ENCODE data around the gene NUP43. TPM values are rescaled to one million over a fixed set of nuclear protein-coding genes. Genes with fewer than 3 reads are reported as not detected.
"Not testable (repeated sequence)": the region's sequence is repeated elsewhere in the genome, so short reads cannot be mapped to it uniquely, and the experiment has no call there.

Gene NUP43
- total RNA-seq, 1 donor from 2014 or later = 28.1 TPM

DNA sequence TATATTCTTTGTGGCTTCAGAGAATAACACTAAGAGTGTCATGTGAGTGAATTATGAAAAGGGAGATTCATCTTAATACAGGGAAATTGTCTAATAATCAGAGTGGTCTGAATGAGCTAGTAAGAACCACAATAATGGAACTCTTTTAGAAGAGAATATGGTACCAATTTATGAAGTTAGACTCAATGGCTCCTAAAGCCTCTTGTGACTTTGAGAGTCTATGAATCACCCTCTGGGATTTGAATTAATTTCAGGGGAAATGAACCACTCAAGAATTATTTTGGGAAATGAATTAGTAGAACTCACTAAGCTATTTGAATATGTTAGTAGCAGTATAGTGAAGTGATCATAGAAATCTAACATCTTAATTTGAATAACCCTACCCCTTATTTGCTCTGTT lies 17.5 kb upstream of the NUP43 start:
- H3K9me3 Mint-ChIP-seq (ENCODE audit: low read depth) = peaks cover 5% of the 10 kb centered on the region
- no peak overlapping the region for H3K4me3 Mint-ChIP-seq (ENCODE audit: unreplicated experiment)
- TF ChIP-seq, protein P1, sequence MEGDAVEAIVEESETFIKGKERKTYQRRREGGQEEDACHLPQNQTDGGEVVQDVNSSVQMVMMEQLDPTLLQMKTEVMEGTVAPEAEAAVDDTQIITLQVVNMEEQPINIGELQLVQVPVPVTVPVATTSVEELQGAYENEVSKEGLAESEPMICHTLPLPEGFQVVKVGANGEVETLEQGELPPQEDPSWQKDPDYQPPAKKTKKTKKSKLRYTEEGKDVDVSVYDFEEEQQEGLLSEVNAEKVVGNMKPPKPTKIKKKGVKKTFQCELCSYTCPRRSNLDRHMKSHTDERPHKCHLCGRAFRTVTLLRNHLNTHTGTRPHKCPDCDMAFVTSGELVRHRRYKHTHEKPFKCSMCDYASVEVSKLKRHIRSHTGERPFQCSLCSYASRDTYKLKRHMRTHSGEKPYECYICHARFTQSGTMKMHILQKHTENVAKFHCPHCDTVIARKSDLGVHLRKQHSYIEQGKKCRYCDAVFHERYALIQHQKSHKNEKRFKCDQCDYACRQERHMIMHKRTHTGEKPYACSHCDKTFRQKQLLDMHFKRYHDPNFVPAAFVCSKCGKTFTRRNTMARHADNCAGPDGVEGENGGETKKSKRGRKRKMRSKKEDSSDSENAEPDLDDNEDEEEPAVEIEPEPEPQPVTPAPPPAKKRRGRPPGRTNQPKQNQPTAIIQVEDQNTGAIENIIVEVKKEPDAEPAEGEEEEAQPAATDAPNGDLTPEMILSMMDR (IDR thresholded peaks at IDR 0.05) = no peak
- no peaks in the 10 kb centered on the region for H3K27me3 Mint-ChIP-seq (ENCODE audit: low read depth)
- peak overlapping the region; percentile 57 for H3K27ac Mint-ChIP-seq (ENCODE audit: unreplicated experiment)
- H3K4me1 Mint-ChIP-seq (ENCODE audit: low read depth) = peaks cover 22% of the 10 kb centered on the region
- DNase-seq (ENCODE audit: low spot score) = no peak
- H3K36me3 Mint-ChIP-seq (ENCODE audit: low read depth) = peaks cover 18% of the 10 kb centered on the region

- Mint-ChIP-seq H3K4me1 (ENCODE audit: low read depth) (peaks cover 10% of the 10 kb centered on the region), H3K4me3 (ENCODE audit: unreplicated experiment) (no peak overlapping the region)
- TF ChIP-seq, protein P1 (IDR thresholded peaks at IDR 0.05) = no peak
These were observed 15.1 kb upstream of the NUP43 start for GRCh38 chr6:149761438-149761837.

GRCh38 chr6:149756261-149756636 lies 9.9 kb upstream of the NUP43 start:
- Mint-ChIP-seq H3K27me3 (ENCODE audit: low read depth) (no peaks in the 10 kb centered on the region), H3K27ac (ENCODE audit: unreplicated experiment) (no peak overlapping the region), H3K4me3 (ENCODE audit: unreplicated experiment) (no peak overlapping the region), H3K9me3 (ENCODE audit: low read depth) (no peaks in the 10 kb centered on the region), H3K4me1 (ENCODE audit: low read depth) (peaks cover 10% of the 10 kb centered on the region), H3K36me3 (ENCODE audit: low read depth) (peaks cover 10% of the 10 kb centered on the region)
- TF ChIP-seq, protein P1 (IDR thresholded peaks at IDR 0.05) = no peak
- DNase-seq (ENCODE audit: low spot score) = no peak

More at GRCh38 chr6:149761438-149761837, 15.1 kb upstream of the NUP43 start:
- H3K9me3 Mint-ChIP-seq (ENCODE audit: low read depth) = peaks cover 5% of the 10 kb centered on the region
- DNase-seq (ENCODE audit: low spot score) = no peak
- peaks cover 18% of the 10 kb centered on the region for H3K36me3 Mint-ChIP-seq (ENCODE audit: low read depth)
- H3K27ac Mint-ChIP-seq (ENCODE audit: unreplicated experiment) = no peak overlapping the region
- no peaks in the 10 kb centered on the region for H3K27me3 Mint-ChIP-seq (ENCODE audit: low read depth)

DNA sequence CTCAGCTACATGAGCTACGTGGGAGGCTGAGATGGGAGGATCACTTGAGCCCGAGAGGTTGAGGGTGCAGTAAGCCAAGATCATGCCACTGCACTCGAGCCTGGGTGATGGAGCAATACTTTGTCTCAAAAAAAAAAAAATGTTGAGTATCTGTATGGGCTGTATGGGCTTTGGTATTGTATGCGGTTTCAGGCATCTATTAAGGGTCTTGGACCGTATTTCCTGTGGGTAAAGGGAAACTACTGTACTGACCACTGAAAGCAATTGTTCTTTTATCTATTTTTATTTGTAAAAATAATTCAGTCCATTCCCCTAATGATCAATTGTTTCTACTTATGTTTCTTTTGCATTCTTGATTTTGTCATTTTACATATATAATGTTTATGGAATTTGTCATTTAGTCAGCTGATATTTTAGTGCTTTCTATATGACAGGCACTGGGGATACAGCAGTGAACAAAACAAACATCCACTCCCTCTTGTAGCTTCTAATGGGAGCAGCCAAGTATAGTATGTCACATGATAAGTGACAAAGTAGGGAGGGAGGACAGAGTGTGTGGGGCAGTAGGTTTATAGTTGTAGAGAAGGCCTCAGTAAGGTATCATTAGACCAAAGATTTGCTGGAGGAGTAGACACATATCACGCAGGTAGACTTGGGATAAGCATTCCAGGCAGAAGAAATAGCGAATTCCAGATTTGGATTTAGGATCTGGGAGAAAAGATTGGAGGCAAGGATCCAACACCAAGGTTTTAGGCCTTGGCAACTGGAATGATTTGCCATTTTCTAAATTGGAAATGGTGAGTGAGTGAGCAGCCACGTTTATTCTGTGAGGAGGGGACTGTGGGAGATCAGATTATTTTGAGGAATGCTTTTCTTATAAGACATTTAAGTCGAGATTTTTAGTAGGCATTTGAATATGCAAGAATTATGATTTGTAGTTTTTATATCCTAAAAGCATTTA lies 9.3 kb upstream of the NUP43 start:
- Mint-ChIP-seq H3K27ac (ENCODE audit: unreplicated experiment) (peak overlapping the region; percentile 55), H3K27me3 (ENCODE audit: low read depth) (no peaks in the 10 kb centered on the region), H3K4me1 (ENCODE audit: low read depth) (peaks cover 15% of the 10 kb centered on the region), H3K4me3 (ENCODE audit: unreplicated experiment) (no peak overlapping the region), H3K9me3 (ENCODE audit: low read depth) (no peaks in the 10 kb centered on the region), H3K36me3 (ENCODE audit: low read depth) (peaks cover 8% of the 10 kb centered on the region)
- TF ChIP-seq, protein P1 (IDR thresholded peaks at IDR 0.05) = no peak
- no peak for DNase-seq (ENCODE audit: low spot score)

DNA sequence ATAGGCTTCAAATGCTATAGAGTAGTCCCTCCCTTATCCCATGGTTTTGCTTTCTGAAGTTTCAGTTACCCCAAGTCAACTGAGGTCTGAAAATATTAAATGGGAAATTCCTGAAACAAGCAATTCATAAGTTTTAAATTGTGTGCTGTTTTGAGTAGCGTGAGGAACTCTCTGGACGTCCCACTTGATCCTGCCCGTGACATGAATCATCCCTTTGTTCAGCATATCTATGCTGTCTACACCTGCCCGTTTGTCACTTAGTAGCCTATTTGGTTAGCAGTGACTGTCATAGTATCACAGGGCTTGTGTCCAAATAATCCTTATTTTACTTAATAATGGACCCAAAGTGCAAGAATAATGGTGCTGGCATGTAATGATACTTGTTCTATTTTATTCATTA lies 8.2 kb upstream of the NUP43 start:
- Mint-ChIP-seq H3K4me3 (ENCODE audit: unreplicated experiment) (no peak overlapping the region), H3K27ac (ENCODE audit: unreplicated experiment) (no peak overlapping the region), H3K27me3 (ENCODE audit: low read depth) (no peaks in the 10 kb centered on the region), H3K9me3 (ENCODE audit: low read depth) (no peaks in the 10 kb centered on the region), H3K4me1 (ENCODE audit: low read depth) (peaks cover 17% of the 10 kb centered on the region), H3K36me3 (ENCODE audit: low read depth) (no peaks in the 10 kb centered on the region)
- TF ChIP-seq, protein P1 (IDR thresholded peaks at IDR 0.05) = no peak
- no peak for DNase-seq (ENCODE audit: low spot score)

DNA sequence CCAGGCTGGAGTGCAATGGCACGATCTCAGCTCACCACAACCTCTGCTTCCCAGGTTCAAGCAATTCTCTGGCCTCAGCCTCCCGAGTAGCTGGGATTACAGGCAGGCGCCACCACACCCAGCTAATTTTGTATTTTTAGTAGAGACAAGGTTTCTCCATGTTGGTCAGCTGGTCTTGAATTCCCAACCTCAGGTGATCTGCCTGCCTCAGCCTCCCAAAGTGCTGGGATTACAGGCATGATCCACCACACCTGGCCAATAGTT lies 7.0 kb upstream of the NUP43 start:
- not testable (repeated sequence) for H3K9me3 Mint-ChIP-seq (ENCODE audit: low read depth); H3K4me3 Mint-ChIP-seq (ENCODE audit: unreplicated experiment); DNase-seq (ENCODE audit: low spot score); H3K27ac Mint-ChIP-seq (ENCODE audit: unreplicated experiment); H3K36me3 Mint-ChIP-seq (ENCODE audit: low read depth); H3K27me3 Mint-ChIP-seq (ENCODE audit: low read depth)
- peaks cover 20% of the 10 kb centered on the region for H3K4me1 Mint-ChIP-seq (ENCODE audit: low read depth)

All from chondrocyte (in vitro differentiated cells).